ENCODE measurements around the gene MROH2A.

MROH2A gene

GRCh38 chr2:233844836-233845235 lies 66.7 kb downstream of the MROH2A start:
- TF ChIP-seq TCF4 (CRISPR knock-in tag; IDR thresholded peaks at IDR 0.05; ENCODE audit: borderline replicate concordance) (no peak), BACH2 (CRISPR knock-in tag; IDR thresholded peaks at IDR 0.05; ENCODE audit: borderline replicate concordance) (no peak), ZNF8 (CRISPR knock-in tag; IDR thresholded peaks at IDR 0.05) (no peak), ISL1 (CRISPR knock-in tag; IDR thresholded peaks at IDR 0.05) (no peak), ZFP30 (CRISPR knock-in tag; IDR thresholded peaks at IDR 0.05) (no peak), OSR1 (CRISPR knock-in tag; IDR thresholded peaks at IDR 0.05) (no peak), GLIS3 (CRISPR knock-in tag; IDR thresholded peaks at IDR 0.05) (no peak), ESRRG (CRISPR knock-in tag; IDR thresholded peaks at IDR 0.05) (no peak), TOX (CRISPR knock-in tag; IDR thresholded peaks at IDR 0.05; ENCODE audit: borderline replicate concordance) (no peak), PPARA (CRISPR knock-in tag; IDR thresholded peaks at IDR 0.05; ENCODE audit: borderline replicate concordance) (no peak), ZNF565 (CRISPR knock-in tag; conservative IDR thresholded peaks at IDR 0.05; ENCODE audit: low read depth) (no peak), SNAI2 (CRISPR knock-in tag; IDR thresholded peaks at IDR 0.05) (no peak), ZFP3 (CRISPR knock-in tag; IDR thresholded peaks at IDR 0.05) (no peak), CREB5 (CRISPR knock-in tag; IDR thresholded peaks at IDR 0.05; ENCODE audit: low read depth) (no peak), CSDC2 (CRISPR knock-in tag; IDR thresholded peaks at IDR 0.05) (no peak), RARB (CRISPR knock-in tag; IDR thresholded peaks at IDR 0.05) (no peak), ZC3H10 (CRISPR knock-in tag; IDR thresholded peaks at IDR 0.05) (no peak), PATZ1 (CRISPR knock-in tag; IDR thresholded peaks at IDR 0.05; ENCODE audit: borderline replicate concordance) (no peak), ARNTL (CRISPR knock-in tag; IDR thresholded peaks at IDR 0.05; ENCODE audit: borderline replicate concordance, low read depth) (no peak)
- ATAC-seq: no peak

- no peak for ATAC-seq
- no peak for TF ChIP-seq GLIS3 (CRISPR knock-in tag; IDR thresholded peaks at IDR 0.05)
Observed at GRCh38 chr2:233845301-233846060, 67.4 kb downstream of the MROH2A start.

GRCh38 chr2:233846387-233847247 lies 68.5 kb downstream of the MROH2A start:
- TF ChIP-seq ZC3H10 (CRISPR knock-in tag; IDR thresholded peaks at IDR 0.05) (no peak), TSHZ2 (CRISPR knock-in tag; IDR thresholded peaks at IDR 0.05) (0 out of 2 replicates have a peak, but pooled peaks have one; percentile 37)
- no peak; the same call in 2 of the 3 replicates for ATAC-seq

- ATAC-seq: no peak
Observed at GRCh38 chr2:233847248-233847898, 69.2 kb downstream of the MROH2A start.

More at GRCh38 chr2:233847248-233847898, 69.2 kb downstream of the MROH2A start:
- TF ChIP-seq ISL1 (CRISPR knock-in tag; IDR thresholded peaks at IDR 0.05): no peak
- no peak for TF ChIP-seq ZNF565 (CRISPR knock-in tag; conservative IDR thresholded peaks at IDR 0.05; ENCODE audit: low read depth)
- TF ChIP-seq CREB5 (CRISPR knock-in tag; IDR thresholded peaks at IDR 0.05; ENCODE audit: low read depth): no peak
- no peak for TF ChIP-seq BACH2 (CRISPR knock-in tag; IDR thresholded peaks at IDR 0.05; ENCODE audit: borderline replicate concordance)
- no peak for TF ChIP-seq ZNF70 (CRISPR knock-in tag; IDR thresholded peaks at IDR 0.05)
- TF ChIP-seq TOX (CRISPR knock-in tag; IDR thresholded peaks at IDR 0.05; ENCODE audit: borderline replicate concordance): no peak
- TF ChIP-seq CSDC2 (CRISPR knock-in tag; IDR thresholded peaks at IDR 0.05): no peak
- no peak for TF ChIP-seq PPARA (CRISPR knock-in tag; IDR thresholded peaks at IDR 0.05; ENCODE audit: borderline replicate concordance)

All from SK-N-SH treated with all-trans-retinoic acid at 6 μM for 48 hours (cell line).